HG03196 (cell line): ENCODE results near the gene ANGPTL4.
"Not testable (repeated sequence)": the region's sequence is repeated elsewhere in the genome, so short reads cannot be mapped to it uniquely, and the experiment has no call there.

ENCODE experiments used
- ATAC-seq: cut with Tn5 transposase; IDR thresholded peaks from one replicate; pipeline ENCODE4 v1.9.1; 2021; ENCODE audit not compliant: unreplicated experiment

The ANGPTL4 gene

DNA sequence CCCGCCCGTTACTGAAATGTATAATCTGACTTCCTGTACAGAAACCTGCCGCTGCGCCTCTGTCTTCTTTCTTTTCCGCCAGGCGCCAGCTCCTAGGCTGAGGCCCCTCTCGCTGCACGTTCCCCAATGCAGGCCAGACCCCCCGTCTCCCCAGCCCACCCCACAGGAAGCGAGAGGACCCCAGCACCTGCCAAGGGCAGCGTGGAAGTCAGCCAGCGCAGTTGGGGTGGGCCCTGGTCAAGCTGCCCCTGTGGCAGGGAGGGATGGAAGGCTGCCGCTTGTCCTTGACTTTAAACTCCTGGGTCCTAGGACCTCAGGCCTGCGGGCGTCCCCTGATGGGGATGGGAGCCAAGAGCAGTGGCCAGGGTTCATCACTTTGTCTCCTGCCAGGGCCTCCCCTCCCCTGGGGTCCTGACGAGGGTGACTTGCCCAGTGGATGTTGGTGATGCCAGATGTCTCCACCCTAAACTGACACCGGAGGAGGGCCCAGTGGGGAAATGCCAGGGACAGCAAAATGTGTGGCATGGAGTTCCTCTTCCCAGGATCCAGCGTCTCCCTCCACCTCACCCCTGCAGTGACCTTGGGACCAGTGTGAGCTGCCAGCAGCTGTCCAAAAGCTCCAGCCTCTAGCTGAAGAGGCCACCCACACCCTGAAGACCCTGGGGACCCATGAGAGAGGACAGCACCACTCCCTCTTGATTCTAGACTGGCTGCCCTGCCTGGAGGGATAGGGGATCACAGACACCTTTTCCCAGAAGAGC is 40.6 kb downstream of the ANGPTL4 start:
- no peak for ATAC-seq

DNA sequence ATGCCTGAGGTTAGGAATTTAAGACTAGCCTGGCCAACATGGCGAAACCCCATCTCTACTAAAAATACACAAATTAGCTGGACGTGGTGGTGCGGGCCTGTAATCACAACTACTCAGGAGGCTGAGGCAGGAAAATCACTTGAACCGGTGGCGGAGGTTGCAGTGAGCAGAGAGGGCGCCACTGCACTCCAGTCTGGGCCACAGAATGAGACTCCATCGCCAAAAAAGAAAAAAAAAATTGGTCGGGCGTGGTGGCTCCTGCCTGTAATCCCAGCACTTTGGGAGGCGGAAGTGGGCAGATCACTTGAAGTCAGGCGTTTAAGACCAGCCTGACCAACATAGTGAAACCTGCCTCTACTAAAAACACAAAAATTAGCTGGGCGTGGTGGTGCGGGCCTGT is 46.8 kb downstream of the ANGPTL4 start:
- ATAC-seq, result not testable (repeated sequence)

- ATAC-seq, result peak; percentile 99
Observed at GRCh38 chr19:8412783-8413628, 49.1 kb downstream of the ANGPTL4 start, which contains the start of gene MARCHF2. Gene MARCHF2, plus strand, starts transcription at chr19:8413305. Its CDS starts 8,536 bp downstream, at chr19:8421841.

GRCh38 chr19:8413629-8413995 is 49.7 kb downstream of the ANGPTL4 start:
- ATAC-seq, result no peak

GRCh38 chr19:8416796-8417195 is 52.8 kb downstream of the ANGPTL4 start:
- ATAC-seq, result no peak

- no peak for ATAC-seq
Observed at GRCh38 chr19:8421484-8422461, 57.8 kb downstream of the ANGPTL4 start.

- no peak for ATAC-seq
Observed at GRCh38 chr19:8423817-8424223, 59.9 kb downstream of the ANGPTL4 start.
